ENCODE data around the gene KCNK18.
"Not testable (repeated sequence)": the region's sequence is repeated elsewhere in the genome, so short reads cannot be mapped to it uniquely, and the experiment has no call there.

Gene KCNK18

GRCh38 chr10:117222976-117223692 is 25.8 kb downstream of the KCNK18 start:
- no peak for DNase-seq

DNA sequence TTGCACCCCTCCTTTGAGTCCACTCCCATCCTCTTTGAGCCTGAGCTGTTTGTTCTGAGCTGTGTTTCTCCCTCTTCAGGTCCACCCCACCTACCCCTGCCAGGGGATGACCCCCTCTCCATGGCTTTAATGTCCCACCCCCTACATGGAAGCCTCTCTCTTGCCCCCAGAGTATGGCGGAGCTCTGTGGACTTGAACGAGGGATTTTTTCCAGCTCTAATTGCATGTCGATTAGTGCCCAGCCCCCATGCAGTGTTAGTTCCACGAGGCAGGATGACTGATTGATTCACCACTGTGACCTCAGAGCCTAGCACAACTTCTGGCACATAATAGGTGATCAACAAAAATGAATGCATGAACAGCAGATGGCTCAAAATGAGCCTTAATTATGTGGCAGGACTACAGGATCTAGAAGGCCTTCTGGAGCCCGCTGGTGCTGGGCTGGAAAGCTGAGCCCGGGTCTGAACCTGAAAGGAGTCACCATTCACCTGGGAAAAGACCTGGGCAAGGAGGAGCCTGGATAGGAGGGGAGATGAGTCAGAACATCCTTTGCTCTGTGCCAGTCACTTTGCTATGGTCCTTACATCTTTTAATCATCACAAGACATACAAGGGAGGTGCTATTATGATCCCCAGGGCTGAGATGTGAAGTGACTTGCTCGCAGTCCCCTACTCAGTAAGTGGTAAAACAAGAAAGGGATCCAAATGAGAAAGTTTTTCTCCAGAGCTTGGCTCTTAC is 26.6 kb downstream of the KCNK18 start:
- DNase-seq = no peak

- DNase-seq = no peak
These were observed 27.6 kb downstream of the KCNK18 start for GRCh38 chr10:117224881-117225280.

GRCh38 chr10:117226813-117227451 is 29.6 kb downstream of the KCNK18 start:
- DNase-seq = no peak

DNA sequence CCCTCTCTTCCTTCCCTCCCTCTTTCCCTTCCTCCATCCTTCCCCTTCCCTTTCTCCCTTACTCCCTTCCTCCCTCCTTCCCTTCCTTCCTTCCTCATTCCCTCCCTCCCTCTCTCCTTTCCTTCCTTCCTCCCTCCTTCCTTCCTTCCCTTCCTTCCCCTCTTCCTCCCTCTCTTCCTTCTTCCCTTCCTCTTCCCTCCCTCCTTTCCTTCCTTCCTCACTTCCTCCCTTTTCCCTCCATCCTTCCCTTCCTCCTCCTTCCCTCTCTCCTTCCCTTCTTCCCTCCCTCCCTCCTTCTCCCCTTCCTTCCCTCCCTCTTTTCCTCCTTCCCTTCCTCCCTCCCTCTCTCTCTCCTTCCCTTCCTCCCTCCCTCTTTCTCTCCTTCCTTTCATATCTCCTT is 30.9 kb downstream of the KCNK18 start:
- no peak for DNase-seq

DNA sequence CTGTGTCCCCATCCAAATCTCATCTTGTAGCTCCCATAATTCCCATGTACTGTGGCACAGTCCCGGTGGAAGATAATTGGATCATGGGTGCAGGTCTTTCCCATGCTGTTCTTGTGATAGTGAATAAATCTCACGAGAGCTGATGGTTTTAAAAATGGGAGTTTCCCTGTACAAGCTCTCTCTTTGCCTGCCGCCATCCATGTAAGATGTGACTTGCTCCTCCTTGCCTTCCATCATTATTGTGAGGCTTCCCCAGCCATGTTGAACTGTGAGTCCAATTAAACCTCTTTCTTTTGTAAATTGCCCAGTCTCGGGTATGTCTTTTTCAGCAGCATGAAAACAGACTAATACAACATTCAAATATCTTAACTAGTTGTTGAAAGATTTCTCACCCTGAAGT is 32.8 kb downstream of the KCNK18 start:
- not testable (repeated sequence) for DNase-seq

DNA sequence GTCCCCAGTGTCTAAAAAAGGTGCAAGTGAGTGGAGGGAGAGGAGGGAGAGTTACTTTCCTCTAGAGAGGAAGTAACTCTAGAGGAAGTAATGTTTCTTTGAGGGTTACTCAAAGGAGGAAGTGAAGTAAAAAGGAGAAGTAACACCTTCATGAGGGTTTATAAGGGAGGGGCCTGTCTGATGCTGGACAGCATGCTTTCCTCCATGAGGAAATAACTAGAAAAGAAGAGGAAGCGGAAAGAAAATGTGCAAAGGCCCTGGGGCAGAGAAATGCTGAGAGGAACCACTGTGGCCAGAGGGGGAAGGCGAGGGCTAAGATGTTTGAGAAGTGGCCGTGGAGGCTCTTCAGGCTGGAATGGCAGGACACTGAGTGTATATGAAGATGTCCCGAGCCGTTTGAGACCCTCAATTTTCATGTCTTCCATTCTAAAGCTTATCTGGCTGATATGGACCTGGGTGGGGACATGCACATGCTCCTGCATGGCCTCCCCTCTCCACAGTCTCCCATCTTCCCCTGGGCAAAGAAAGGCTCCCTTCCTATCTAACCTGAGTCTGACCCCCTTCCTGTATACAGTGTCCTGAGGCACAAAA is 40.2 kb downstream of the KCNK18 start:
- no peak for DNase-seq

DNA sequence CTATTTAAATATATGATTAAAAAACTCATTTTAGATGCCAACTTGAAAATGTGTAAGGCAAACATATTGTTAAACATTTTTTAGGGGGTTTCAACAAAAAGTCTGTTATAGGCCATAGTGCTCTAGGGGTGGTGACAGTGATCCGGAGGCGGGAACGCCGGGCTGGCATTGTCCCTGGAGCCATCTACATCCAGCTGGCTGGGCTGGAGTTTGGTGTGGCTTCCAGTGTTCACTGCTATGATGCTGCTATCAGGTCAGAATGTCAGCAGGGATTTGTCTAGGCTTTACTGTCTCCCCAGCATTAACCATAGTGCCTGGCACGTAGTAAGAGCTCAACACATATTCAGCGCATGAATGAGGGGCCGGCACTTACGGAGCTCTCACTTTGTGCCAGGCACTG is 41.8 kb downstream of the KCNK18 start:
- no peak for DNase-seq

GRCh38 chr10:117239721-117240620 is 42.7 kb downstream of the KCNK18 start:
- DNase-seq = no peak

GRCh38 chr10:117240621-117241529 is 43.6 kb downstream of the KCNK18 start, which contains the start of gene SLC18A2:
TSS of gene SLC18A2 (plus strand) at chr10:117241114. CDS start at chr10:117241694, 580 bp downstream.
- DNase-seq = no peak

- no peak for DNase-seq
These were observed 44.5 kb downstream of the KCNK18 start for GRCh38 chr10:117241541-117242462.

DNA sequence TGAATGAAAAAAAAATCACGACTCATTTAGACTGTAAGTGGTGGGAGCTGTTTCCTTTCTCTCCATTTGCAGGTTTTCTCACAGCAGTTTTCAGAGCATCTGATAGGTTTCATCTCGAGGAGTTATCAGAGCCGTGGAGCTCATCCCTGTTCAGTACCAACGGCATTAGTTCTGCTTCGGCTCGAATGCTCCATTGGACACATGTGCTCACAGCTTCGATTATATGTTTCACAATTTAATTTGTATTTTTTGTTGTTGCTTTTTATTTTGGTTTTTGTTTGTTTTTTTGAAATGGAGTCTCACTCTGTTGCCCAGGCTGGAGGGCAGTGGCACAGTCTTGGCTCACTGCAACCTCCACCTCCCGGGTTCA is 45.2 kb downstream of the KCNK18 start:
- no peak for DNase-seq

DNA sequence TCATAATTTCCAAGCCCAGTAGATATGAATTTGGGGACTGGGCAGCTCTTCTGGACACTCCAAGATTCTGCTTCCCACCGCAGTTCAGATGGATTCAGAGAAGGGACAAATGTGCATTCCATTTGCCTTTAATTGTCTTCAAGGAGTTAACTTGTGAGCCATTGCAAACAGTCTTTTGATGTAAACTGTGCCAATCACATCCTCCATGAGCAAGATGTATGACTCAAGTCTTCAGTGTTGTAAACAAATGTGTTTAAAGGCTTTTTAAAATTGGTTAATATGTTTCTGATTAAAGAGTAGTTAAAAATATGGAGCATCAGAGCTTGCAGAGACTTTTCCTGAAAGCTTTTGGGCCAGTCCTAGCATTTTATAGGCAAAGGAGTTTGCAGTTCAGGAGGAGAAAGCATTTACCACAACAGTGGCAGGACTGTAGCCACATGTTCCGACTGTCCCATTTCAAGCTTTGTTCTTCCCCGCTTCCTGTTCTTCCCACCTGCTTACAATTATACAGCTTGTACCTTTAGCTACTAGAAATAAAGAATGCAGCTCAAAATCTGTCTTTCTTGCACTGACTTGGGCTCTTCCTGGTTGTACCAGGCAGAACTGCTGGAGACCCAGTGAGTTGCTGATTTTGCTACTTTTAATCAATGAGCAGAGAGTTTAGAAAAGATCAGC is 49.8 kb downstream of the KCNK18 start:
- no peak for DNase-seq

DNA sequence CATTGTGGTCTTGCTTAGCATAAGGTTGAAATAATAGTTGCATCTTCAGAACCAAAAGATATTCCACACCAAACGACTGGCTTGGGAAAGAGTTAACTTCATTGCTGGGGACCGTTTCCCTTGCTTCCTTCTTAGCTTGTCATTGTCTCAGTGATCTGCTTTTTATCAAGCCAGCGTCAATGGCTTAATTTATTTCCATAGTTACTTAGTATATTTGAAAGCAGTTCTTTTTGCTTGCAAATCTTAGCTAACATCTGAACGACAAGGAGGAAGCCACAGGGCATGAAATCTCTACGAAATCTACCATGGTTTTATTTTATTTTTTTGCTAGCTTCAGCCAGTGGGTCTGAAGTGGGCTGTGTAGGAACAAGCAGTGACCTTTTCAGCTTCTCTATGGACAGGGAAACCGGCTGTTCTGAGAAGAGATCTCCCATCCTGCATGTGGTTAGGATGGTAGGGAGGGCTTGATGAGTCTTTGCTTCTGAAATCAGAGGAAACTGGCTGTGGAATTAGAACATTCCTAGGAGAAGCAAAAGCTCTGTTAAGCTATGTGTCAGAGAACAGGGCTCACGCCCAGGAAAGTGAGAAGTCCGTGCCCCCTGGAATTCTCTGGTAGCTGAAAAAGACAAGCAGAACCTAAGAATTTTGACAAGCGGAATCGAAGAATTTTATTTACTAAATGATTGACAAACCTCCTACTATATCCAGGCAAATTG is 51.6 kb downstream of the KCNK18 start:
- DNase-seq = no peak

GRCh38 chr10:117249493-117250093 is 52.3 kb downstream of the KCNK18 start:
- DNase-seq = no peak

DNA sequence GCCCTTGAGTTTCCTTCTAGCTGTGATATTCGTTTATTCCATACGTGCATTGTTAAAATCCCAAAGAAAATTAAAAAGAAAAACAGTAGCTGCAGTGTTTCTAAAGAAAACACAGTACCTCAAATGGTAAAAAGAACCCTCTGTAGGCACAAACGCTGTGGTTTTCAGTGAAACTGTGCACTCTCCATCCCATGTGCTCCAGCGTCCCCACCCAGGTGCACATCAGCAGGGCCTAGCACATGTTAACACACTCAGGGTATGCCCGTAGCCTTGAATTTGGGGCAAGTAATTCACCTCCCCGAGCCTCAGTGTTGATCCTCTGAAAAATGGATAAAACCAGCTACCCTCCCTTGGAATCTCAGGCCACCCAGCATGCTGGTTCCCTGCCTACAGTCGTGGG is 53.1 kb downstream of the KCNK18 start:
- no peak for DNase-seq

DNA sequence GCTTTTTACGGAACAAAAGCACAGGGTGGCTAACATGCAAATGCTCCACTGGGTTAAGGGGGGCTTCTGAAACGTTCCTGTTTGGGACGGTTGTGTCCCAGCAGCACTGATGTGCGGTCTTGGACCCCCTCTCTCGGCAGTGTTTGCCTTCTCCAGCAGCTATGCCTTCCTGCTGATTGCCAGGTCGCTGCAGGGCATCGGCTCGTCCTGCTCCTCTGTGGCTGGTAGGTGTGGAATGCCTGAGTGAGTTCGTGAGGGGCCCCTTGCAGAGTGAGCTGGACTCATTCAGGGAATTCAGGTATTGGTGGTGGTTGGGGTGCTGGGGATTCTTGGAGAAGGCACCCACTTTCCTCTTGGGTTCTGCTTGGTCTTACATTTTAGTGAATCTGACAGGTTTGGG is 56.6 kb downstream of the KCNK18 start:
- DNase-seq = no peak

- no peak for DNase-seq
These were observed 57.0 kb downstream of the KCNK18 start for GRCh38 chr10:117254338-117254737.

All from activated CD4-positive, alpha-beta T cell treated with anti-CD3 and anti-CD28 coated beads, Interleukin-2, amount 50 U/mL, for 1 hour (primary cell).